ENCODE measurements around the gene ARHGEF11. TPM values are rescaled to one million over a fixed set of nuclear protein-coding genes. Genes with fewer than 3 reads are reported as not detected.
A peak's percentile ranks its signal among the peaks of the same experiment; 100 is the strongest.

ARHGEF11 gene
- total RNA-seq, 1 experiment from 2014 or later, result 41.1 TPM

DNA sequence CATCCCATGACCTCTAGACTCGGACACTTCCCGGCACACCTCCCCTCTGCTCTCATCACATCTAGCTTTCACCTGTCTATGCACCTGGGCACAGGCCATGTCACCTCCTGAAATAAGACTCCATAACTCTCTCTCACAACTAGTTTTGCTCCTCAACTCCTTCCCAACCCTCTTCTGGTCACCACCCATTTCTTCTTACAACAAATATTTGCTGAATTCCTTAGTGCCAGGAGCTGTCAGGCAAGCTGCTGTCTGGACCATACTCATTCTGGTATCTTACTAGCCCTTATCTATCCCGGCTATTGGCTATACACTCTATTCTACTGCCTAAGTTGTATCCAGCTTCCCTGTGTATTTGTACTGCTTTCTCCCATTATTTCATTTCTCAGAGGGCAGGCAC is 76.0 kb downstream of the ARHGEF11 start:
- H4K5ac ChIP-seq (ENCODE audit: insufficient read length, low read depth, low read length), result no peak overlapping the region
- no peak overlapping the region for H4K8ac ChIP-seq (replicated peaks; ENCODE audit: insufficient read length, low read depth, low read length)
- no peak overlapping the region for H4K91ac ChIP-seq (ENCODE audit: insufficient read length, low read depth, low read length)
- H2BK12ac ChIP-seq (ENCODE audit: insufficient read length, low read depth, low read length), result no peak overlapping the region
- H3K14ac ChIP-seq (ENCODE audit: insufficient read depth, low read length), result no peak overlapping the region
- H3K27me3 ChIP-seq (ENCODE audit: insufficient read depth, low read length), result no peaks in the 10 kb centered on the region
- no peak overlapping the region for H2BK20ac ChIP-seq (ENCODE audit: low read depth, low read length, poor library complexity, severe bottlenecking)
- H3K23ac ChIP-seq (ENCODE audit: insufficient read length, low read depth, low read length), result no peak overlapping the region
- TF ChIP-seq, protein P1, sequence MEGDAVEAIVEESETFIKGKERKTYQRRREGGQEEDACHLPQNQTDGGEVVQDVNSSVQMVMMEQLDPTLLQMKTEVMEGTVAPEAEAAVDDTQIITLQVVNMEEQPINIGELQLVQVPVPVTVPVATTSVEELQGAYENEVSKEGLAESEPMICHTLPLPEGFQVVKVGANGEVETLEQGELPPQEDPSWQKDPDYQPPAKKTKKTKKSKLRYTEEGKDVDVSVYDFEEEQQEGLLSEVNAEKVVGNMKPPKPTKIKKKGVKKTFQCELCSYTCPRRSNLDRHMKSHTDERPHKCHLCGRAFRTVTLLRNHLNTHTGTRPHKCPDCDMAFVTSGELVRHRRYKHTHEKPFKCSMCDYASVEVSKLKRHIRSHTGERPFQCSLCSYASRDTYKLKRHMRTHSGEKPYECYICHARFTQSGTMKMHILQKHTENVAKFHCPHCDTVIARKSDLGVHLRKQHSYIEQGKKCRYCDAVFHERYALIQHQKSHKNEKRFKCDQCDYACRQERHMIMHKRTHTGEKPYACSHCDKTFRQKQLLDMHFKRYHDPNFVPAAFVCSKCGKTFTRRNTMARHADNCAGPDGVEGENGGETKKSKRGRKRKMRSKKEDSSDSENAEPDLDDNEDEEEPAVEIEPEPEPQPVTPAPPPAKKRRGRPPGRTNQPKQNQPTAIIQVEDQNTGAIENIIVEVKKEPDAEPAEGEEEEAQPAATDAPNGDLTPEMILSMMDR (conservative IDR thresholded peaks at IDR 0.05), result no peak
- no peaks in the 10 kb centered on the region for H3K23me2 ChIP-seq (ENCODE audit: insufficient read length, low read depth, low read length, poor library complexity, severe bottlenecking)
- H3K27ac Mint-ChIP-seq, result peak overlapping the region in 1 of 3 experiments; percentile 2; a peak in 1 of 7 replicates
- H3K36me3 Mint-ChIP-seq (ENCODE audit: insufficient read depth in 1 of 3, low read depth in 3 of 3), result peaks cover 10 to 77% (median 46%) of the 10 kb centered on the region in 3 experiments; a peak in 6 of 7 replicates
- no peaks in the 10 kb centered on the region for H3K79me2 ChIP-seq (ENCODE audit: insufficient read depth, low read length)
- no peak overlapping the region for H2AFZ ChIP-seq (ENCODE audit: low read length)
- no peaks in the 10 kb centered on the region for H3K4me1 ChIP-seq (ENCODE audit: insufficient read depth, low read length)
- H2BK5ac ChIP-seq (ENCODE audit: insufficient read length, low read length), result no peak overlapping the region
- H3K18ac ChIP-seq (ENCODE audit: insufficient read length, low read depth, low read length), result no peak overlapping the region
- no peak overlapping the region for H3K4me3 Mint-ChIP-seq
- no peaks in the 10 kb centered on the region for H3K9me3 Mint-ChIP-seq
- no peak overlapping the region for H3K4me2 ChIP-seq (ENCODE audit: insufficient read depth, insufficient read length, low read length)
- no peak overlapping the region for H3K56ac ChIP-seq (ENCODE audit: insufficient read length, low read depth, low read length)
- no peak overlapping the region for H3K9ac ChIP-seq (ENCODE audit: extremely low read depth, insufficient read length, low read length)
- no peak overlapping the region for H2BK15ac ChIP-seq (ENCODE audit: low read depth, low read length)
- H2AK5ac ChIP-seq (ENCODE audit: insufficient read length, low read length), result no peak overlapping the region
- no peaks in the 10 kb centered on the region for H3K9me3 ChIP-seq (ENCODE audit: control insufficient read depth, low read depth, low read length)
- H3K27me3 Mint-ChIP-seq (ENCODE audit: low read depth), result no peaks in the 10 kb centered on the region
- H2BK120ac ChIP-seq (ENCODE audit: low read depth, low read length, poor library complexity, severe bottlenecking), result no peak overlapping the region
- H3K27ac ChIP-seq (ENCODE audit: insufficient read length, low read depth, low read length), result no peak overlapping the region
- peaks cover 1 to 5% of the 10 kb centered on the region in 2 experiments for H3K4me1 Mint-ChIP-seq
- H3K79me1 ChIP-seq (ENCODE audit: insufficient read depth, low read depth, low read length, poor library complexity, severe bottlenecking), result no peaks in the 10 kb centered on the region
- H3T11ph ChIP-seq (ENCODE audit: low read length), result no peak overlapping the region
- H3K4ac ChIP-seq (ENCODE audit: low read depth, low read length), result no peak overlapping the region
- no peaks in the 10 kb centered on the region for H4K20me1 ChIP-seq (ENCODE audit: control insufficient read depth, insufficient read depth, insufficient read length)
- no CpG with 5 or more reads among the region's 3 CpGs for WGBS (ENCODE audit: extremely low coverage, insufficient read length, low lambda C conversion rate)
- no peak for DNase-seq

Measured in H9 (cell line).